ENCODE data around the gene RPL10L. TPM values are rescaled to one million over a fixed set of nuclear protein-coding genes. Genes with fewer than 3 reads are reported as not detected.

RPL10L gene
- not detected for total RNA-seq

DNA sequence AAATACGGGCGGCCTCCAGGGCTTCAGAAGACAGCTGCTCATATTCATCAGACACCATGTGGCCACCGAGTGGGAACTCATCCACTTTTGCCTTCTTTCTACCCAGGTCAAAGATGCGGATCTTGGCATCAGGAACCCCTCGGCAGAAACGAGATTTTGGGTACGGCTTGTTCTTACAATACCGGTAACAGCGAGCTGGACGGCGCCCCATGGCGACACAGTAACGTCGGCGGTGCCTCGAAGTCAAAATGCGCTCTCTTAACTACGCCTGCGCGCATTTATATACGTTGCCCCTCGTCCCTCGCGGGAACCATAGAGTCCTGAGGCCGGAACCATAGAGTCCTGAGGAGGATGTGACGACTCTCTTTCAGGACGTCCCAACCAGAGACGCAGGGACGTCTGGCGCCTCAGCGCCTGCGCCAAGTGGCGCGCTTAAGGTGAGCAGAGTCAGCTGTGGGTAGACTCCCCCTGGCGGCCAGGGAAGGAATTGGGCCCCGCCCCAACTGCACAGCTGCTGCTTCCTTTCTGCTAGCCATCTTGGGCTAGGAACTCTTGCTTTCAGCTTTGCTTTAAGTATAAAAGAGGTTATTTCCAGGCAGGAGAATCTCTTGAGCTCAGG, at the start of gene RPL10L:
Gene RPL10L, minus strand, starts transcription at position 256 of the 619 bp plus-strand sequence. Its CDS starts 45 bp downstream, at position 211.
- DNase-seq (ENCODE audit: low spot score): no peak
- ATAC-seq (ENCODE audit: low FRiP score): no peak
- TF ChIP-seq, protein P1, sequence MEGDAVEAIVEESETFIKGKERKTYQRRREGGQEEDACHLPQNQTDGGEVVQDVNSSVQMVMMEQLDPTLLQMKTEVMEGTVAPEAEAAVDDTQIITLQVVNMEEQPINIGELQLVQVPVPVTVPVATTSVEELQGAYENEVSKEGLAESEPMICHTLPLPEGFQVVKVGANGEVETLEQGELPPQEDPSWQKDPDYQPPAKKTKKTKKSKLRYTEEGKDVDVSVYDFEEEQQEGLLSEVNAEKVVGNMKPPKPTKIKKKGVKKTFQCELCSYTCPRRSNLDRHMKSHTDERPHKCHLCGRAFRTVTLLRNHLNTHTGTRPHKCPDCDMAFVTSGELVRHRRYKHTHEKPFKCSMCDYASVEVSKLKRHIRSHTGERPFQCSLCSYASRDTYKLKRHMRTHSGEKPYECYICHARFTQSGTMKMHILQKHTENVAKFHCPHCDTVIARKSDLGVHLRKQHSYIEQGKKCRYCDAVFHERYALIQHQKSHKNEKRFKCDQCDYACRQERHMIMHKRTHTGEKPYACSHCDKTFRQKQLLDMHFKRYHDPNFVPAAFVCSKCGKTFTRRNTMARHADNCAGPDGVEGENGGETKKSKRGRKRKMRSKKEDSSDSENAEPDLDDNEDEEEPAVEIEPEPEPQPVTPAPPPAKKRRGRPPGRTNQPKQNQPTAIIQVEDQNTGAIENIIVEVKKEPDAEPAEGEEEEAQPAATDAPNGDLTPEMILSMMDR (IDR thresholded peaks at IDR 0.05): no peak

DNA sequence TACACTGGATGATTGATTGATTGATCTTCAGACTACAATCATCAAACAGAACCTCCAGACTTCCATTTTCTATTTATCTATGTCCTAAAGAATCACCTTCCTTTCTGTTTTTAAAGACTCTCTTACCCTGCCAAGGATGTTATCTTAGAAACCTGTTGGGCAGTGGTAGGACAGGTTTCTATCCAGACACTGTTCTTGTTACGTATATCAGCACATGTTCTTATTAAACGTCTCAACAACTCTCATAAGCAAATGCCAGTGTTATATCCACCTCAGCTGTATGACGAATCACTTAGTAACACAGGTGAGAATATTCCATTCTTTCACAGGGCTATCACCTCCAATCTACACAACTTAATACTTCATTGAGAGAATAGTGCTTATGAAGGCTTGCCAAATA, 40.2 kb upstream of the RPL10L start:
- ATAC-seq (ENCODE audit: low FRiP score) (no peak), DNase-seq (ENCODE audit: low spot score) (no peak)
- TF ChIP-seq, protein P1 (IDR thresholded peaks at IDR 0.05): no peak

DNA sequence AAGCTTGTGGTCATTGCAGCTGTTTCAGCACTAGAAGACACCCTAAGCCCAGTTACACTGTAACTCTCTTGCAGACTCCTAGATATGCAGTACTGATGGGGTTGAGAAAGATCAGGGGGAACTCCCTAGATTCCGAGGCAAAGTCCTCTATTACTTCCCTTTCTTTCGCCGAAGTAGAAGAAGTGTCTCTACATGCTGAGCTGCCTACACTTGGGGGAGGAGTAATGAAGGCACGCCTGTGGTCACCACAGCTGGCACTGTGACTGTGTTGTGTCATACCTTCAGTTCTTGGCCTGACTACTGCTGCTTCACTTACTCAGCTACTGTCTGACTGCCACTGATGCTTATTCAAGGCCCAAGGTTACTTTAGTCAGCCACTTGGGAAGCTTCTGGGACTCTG, 35.1 kb upstream of the RPL10L start:
- DNase-seq (ENCODE audit: low spot score) (no peak), ATAC-seq (ENCODE audit: low FRiP score) (no peak)
- TF ChIP-seq, protein P1 (IDR thresholded peaks at IDR 0.05): no peak

DNA sequence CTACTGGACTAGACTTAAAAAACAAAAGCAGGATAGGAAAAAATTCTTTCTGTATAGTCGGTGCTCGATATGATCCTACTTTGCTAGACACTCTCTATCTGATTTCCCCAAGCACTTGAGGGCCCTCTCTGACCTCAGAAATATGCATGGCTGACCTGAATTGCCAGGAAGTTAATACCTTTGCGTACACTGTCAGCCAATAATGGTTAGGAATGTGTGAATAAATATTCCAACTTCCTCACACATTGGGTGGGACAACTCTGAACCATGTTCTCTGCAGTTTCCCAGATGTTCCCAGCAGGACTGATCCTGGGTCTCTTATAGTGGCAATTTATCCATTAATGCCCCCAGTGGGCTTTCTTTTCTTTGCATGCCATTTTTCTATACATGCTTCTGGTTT, 20.5 kb upstream of the RPL10L start:
- no peak for DNase-seq (ENCODE audit: low spot score)
- ATAC-seq (ENCODE audit: low FRiP score): no peak
- TF ChIP-seq, protein P1 (IDR thresholded peaks at IDR 0.05): no peak

DNA sequence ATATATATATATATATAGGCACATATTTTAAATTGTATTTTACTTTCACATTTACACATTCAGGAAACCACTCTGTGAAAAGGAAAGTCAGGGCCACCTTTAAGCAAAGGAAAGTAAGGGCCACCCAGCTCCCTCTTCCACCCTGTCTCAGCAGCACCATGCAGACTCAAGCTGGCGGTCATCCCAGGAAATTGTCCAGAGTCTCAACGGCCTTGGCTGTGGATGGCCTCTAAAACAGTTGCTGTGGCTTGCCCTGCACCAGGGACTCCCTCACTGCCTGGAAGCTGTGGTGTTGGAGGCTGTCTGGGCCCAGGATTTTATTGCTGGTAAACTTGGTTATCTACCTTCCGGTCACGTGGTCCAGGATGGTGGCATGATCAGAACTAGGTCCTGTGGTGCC, 11.8 kb upstream of the RPL10L start:
- ATAC-seq (ENCODE audit: low FRiP score) (no peak), DNase-seq (ENCODE audit: low spot score) (no peak)
- TF ChIP-seq, protein P1 (IDR thresholded peaks at IDR 0.05): no peak

DNA sequence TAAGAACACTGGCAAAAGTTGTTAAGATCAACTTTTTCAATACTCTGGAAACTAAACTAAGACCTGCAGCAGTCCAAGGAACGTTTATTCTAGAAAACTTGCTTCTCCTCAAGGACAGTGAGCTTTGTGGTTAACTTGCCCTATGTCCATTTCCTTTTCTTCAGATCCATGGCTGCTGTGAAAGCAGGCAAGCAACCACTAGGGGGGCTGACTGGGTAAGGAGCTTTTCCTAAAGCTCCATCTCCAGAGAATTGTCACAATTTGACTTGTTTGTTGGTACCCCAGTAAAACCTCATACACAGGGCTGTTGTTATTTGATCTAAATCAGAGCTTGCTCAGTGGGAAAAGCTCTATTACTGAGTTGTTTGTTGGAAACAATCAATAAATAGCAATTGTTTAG, 10.1 kb upstream of the RPL10L start:
- DNase-seq (ENCODE audit: low spot score) (no peak), ATAC-seq (ENCODE audit: low FRiP score) (no peak)
- TF ChIP-seq, protein P1 (IDR thresholded peaks at IDR 0.05): no peak

DNA sequence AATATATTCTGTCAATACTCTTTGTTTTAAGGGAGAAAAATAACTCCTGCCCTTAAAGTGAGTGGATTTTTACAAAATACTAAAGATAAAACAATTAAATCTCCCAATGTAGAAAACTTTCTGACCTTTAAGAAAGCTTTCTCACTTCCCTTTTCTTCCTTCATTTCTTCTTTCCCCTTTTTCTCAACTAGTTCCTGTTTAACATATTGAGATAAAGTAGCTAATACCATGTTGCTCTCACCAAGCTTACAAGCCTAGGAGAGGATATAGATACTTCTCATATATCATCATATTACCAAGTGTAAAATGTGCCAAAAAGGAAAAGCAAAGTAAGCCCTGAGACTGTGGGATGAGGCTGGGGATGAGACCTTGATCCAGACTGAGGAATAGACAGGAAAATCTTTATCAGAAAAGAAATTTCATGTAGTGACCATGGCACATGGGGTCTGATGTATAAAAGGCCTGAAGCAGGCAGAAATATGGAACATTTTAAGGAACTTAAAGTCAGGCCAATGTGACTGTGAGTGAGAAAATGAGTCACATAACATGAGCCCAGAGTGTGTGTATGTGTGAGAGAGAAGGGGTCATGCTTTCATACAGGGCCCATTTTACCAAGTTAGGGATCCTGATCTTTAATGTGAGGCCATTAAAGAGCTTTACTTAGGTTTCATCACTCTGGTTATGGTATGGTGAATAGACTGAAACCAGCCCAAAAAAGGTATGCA, 1.6 kb upstream of the RPL10L start:
- DNase-seq (ENCODE audit: low spot score) (no peak), ATAC-seq (ENCODE audit: low FRiP score) (no peak)

More for the DNA sequence above, 1.6 kb upstream of the RPL10L start:
- TF ChIP-seq, protein P1 (IDR thresholded peaks at IDR 0.05): no peak

Data from omental fat pad (tissue), 4 donors.